K562 (cell line): ENCODE measurements around the gene RO60. TPM values are rescaled to one million over a fixed set of nuclear protein-coding genes. Genes with fewer than 3 reads are reported as not detected.
A peak's percentile ranks its signal among the peaks of the same experiment; 100 is the strongest.

Experiments
- ARID1B ChIP-seq: fragments of 450-650 bp; IDR thresholded peaks from 2 replicates; pipeline ENCODE4 v1.6.1; 2016; ENCODE audit warnings: antibody characterized with exemption, mild to moderate bottlenecking, inconsistent platforms
- ATF7 ChIP-seq: fragments of 450-650 bp; IDR thresholded peaks from 2 replicates; pipeline ENCODE4 v1.7.1; 2014; ENCODE audit warnings: mild to moderate bottlenecking, moderate library complexity
- BRD4 ChIP-seq: fragments of 200-600 bp; sonication (generic); IDR thresholded peaks from 2 replicates; pipeline ENCODE4 v1.6.1; 2017; ENCODE audit warnings: inconsistent platforms
- BRF1 ChIP-seq: IDR thresholded peaks from 3 replicates; pipeline ENCODE4 v1.6.1; 2011; ENCODE audit warnings: borderline replicate concordance, mild to moderate bottlenecking; ENCODE audit not compliant: insufficient read length; ENCODE audit errors: extremely low read depth
- CCNT2 ChIP-seq: IDR thresholded peaks from 2 replicates; pipeline ENCODE4 v1.6.1; 2011; ENCODE audit warnings: borderline replicate concordance, low read depth, mild to moderate bottlenecking, moderate library complexity, mixed read lengths, low read length; ENCODE audit not compliant: insufficient read length; ENCODE audit errors: extremely low read depth
- CTBP1 ChIP-seq: fragments of 450-650 bp; IDR thresholded peaks from 2 replicates; pipeline ENCODE4 v1.6.1; 2016; ENCODE audit warnings: borderline replicate concordance
- ETV6 ChIP-seq, 3 experiments: fragments of 150-350 bp in 1 of 3; sonication (generic) in 1 of 3; formaldehyde crosslinking in 1 of 3; IDR thresholded peaks; 2 replicates each; pipeline versions ENCODE4 v1.6.1 to v1.8.0; 2014 to 2022; ENCODE audit warnings: borderline replicate concordance in 2 of 3, low read depth in 2 of 3, antibody characterized with exemption in 1 of 3, low read length in 1 of 3, mild to moderate bottlenecking in 1 of 3, missing genetic modification reagents in 1 of 3
- FOXJ2 ChIP-seq: fragments of 200-800 bp; sonication (Bioruptor generic); IDR thresholded peaks from 2 replicates; pipeline ENCODE4 v1.6.1; 2016; ENCODE audit warnings: missing genetic modification characterization, missing compliant biosample characterization
- MLX ChIP-seq, 2 experiments: fragments of 450-650 bp in 1 of 2; sonication (generic) in 1 of 2; formaldehyde crosslinking; conservative IDR thresholded peaks; 2 replicates each; pipeline versions ENCODE4 v1.4.0 to v1.8.1; 2020 to 2022; ENCODE audit warnings: mild to moderate bottlenecking in 1 of 2, missing genetic modification reagents in 1 of 2
- NCOR1 ChIP-seq: fragments of 450-650 bp; IDR thresholded peaks from 2 replicates; pipeline ENCODE4 v1.6.1; 2016; ENCODE audit warnings: mild to moderate bottlenecking, moderate library complexity
- NFE2 ChIP-seq: IDR thresholded peaks from 2 replicates; pipeline ENCODE4 v1.6.1; 2014; ENCODE audit warnings: antibody characterized with exemption, low read depth
- OTX1 ChIP-seq: fragments of 450-650 bp; formaldehyde crosslinking; IDR thresholded peaks from 2 replicates; pipeline ENCODE4 v1.4.0; 2022; ENCODE audit warnings: mild to moderate bottlenecking
- RBM22 ChIP-seq: fragments of 200-400 bp; formaldehyde crosslinking; IDR thresholded peaks from 2 replicates; pipeline ENCODE4 v1.6.1; 2018; ENCODE audit warnings: low read length, low read depth; ENCODE audit not compliant: poor library complexity, severe bottlenecking
- SIX5 ChIP-seq, 2 experiments: IDR thresholded peaks; 2 replicates each; pipeline ENCODE4 v1.6.1; 2011; ENCODE audit warnings: low read length in 2 of 2, borderline replicate concordance in 1 of 2, low read depth in 1 of 2, mild to moderate bottlenecking in 1 of 2, moderate library complexity in 1 of 2; ENCODE audit not compliant: insufficient read depth in 1 of 2
- SMC3 ChIP-seq: conservative IDR thresholded peaks from 2 replicates; pipeline ENCODE4 v1.6.1; 2011; ENCODE audit warnings: low read depth, low read length, improper control_type of control experiment; ENCODE audit not compliant: insufficient read depth
- TBP ChIP-seq: optimal IDR thresholded peaks from 2 replicates; pipeline ENCODE3; 2011; ENCODE audit warnings: low read depth, low read length, improper control_type of control experiment
- ZBTB33 ChIP-seq: sonication (generic); formaldehyde crosslinking; IDR thresholded peaks from 2 replicates; pipeline ENCODE4 v1.8.1; 2023; ENCODE audit warnings: mild to moderate bottlenecking, missing genetic modification reagents
- ZNF24 ChIP-seq: fragments of 450-650 bp; IDR thresholded peaks from 2 replicates; pipeline ENCODE4 v1.6.1; 2016
- polyA plus RNA-seq, 8 experiments: library from polyadenylated mRNA; depleted of rRNA in 4 of 8; stranded (reverse) in 5 of 8; unstranded in 3 of 8; fragments of >200 nt; fragmentation: Nextera tagmentation in 2 of 8; fragmentation: Illumina TruSeq in 1 of 8; extraction: Ambion mirVana in 2 of 8; extraction: Trizol in 1 of 8; gene quantifications; 2 replicates each; pipeline versions ENCODE4 v1.2.1 to v1.2.3, GENCODE V29; 2011 to 2014; ENCODE audit warnings: inconsistent platforms in 1 of 8, missing spikeins in 1 of 8
- total RNA-seq, 7 experiments: library from RNA; depleted of rRNA in 6 of 7; stranded (reverse); fragments of >200 nt in 6 of 7; fragmentation: Illumina TruSeq in 2 of 7; extraction: Trizol in 2 of 7; gene quantifications; 2 replicates each; pipeline versions ENCODE4 v1.2.1 to v1.2.3, GENCODE V29; 2011 to 2021; ENCODE audit warnings: low replicate concordance in 1 of 7
- TF ChIP-seq, protein P1 (sequence below): sonication (generic); formaldehyde crosslinking; IDR thresholded peaks from 2 replicates; pipeline ENCODE4 v1.8.0; 2022; ENCODE audit warnings: mild to moderate bottlenecking, missing genetic modification reagents
- TF ChIP-seq, protein P2 (sequence below): sonication (generic); formaldehyde crosslinking; IDR thresholded peaks from 2 replicates; pipeline ENCODE4 v1.8.0; 2022; ENCODE audit warnings: mild to moderate bottlenecking, missing genetic modification reagents, borderline replicate concordance

RO60 gene
- total and polyA plus RNA-seq, 9 of the 15 experiments (the other 6 are each of a cell fraction or from before 2014, with no cell fraction given) = 24.9 to 187 (median 101) TPM

GRCh38 chr1:193059282-193060114, at the start of gene RO60, which contains the start of gene UCHL5 (continued):
- peak; percentile 43 to 44; a peak in 3 of 4 replicates for TF ChIP-seq SIX5 (IDR thresholded peaks at IDR 0.05; ENCODE audit: borderline replicate concordance in 1 of 2, insufficient read depth in 1 of 2, low read depth in 1 of 2, low read length in 2 of 2)
- TF ChIP-seq NFE2 = peak; percentile 66
- peak; percentile 55; the same call in 1 of the 2 replicates for TF ChIP-seq ARID1B
- TF ChIP-seq ATF7 = peak; percentile 96
- TF ChIP-seq CCNT2 = peak; percentile 97
- peak; percentile 26; the same call in 1 of the 2 replicates for TF ChIP-seq FOXJ2 (tag)
- TF ChIP-seq BRF1 = no peak
- peak; percentile 68 for TF ChIP-seq NCOR1
- TF ChIP-seq BRD4 = peak; percentile 15; the same call in 1 of the 2 replicates
- 0 out of 2 replicates have a peak, but pooled peaks have one; percentile 8 for TF ChIP-seq SMC3
- peak; percentile 74; the same call in 1 of the 2 replicates for TF ChIP-seq ZNF24
- no peak; the same call in none of the 2 replicates for TF ChIP-seq OTX1 (CRISPR knock-in tag)
- peak; percentile 68 for TF ChIP-seq ZBTB33
- peak in 1 of 2 experiments; percentile 63; a peak in 1 of 4 replicates for TF ChIP-seq MLX (CRISPR knock-in tag; conservative IDR thresholded peaks at IDR 0.05)
- TF ChIP-seq ETV6 (IDR thresholded peaks at IDR 0.05; ENCODE audit: borderline replicate concordance in 1 of 2, low read depth in 2 of 2, low read length in 1 of 2) = peak; percentile 34 to 77; a peak in 1 of 4 replicates
- TF ChIP-seq ETV6 (CRISPR knock-in tag; IDR thresholded peaks at IDR 0.05; ENCODE audit: borderline replicate concordance) = peak; percentile 93
- peak; percentile 19 for TF ChIP-seq RBM22
- TF ChIP-seq, protein P1, sequence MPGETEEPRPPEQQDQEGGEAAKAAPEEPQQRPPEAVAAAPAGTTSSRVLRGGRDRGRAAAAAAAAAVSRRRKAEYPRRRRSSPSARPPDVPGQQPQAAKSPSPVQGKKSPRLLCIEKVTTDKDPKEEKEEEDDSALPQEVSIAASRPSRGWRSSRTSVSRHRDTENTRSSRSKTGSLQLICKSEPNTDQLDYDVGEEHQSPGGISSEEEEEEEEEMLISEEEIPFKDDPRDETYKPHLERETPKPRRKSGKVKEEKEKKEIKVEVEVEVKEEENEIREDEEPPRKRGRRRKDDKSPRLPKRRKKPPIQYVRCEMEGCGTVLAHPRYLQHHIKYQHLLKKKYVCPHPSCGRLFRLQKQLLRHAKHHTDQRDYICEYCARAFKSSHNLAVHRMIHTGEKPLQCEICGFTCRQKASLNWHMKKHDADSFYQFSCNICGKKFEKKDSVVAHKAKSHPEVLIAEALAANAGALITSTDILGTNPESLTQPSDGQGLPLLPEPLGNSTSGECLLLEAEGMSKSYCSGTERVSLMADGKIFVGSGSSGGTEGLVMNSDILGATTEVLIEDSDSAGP (CRISPR knock-in tag) = no peak; the same call in 1 of the 2 replicates
- TF ChIP-seq CTBP1 = peak; percentile 89
- TF ChIP-seq, protein P2, sequence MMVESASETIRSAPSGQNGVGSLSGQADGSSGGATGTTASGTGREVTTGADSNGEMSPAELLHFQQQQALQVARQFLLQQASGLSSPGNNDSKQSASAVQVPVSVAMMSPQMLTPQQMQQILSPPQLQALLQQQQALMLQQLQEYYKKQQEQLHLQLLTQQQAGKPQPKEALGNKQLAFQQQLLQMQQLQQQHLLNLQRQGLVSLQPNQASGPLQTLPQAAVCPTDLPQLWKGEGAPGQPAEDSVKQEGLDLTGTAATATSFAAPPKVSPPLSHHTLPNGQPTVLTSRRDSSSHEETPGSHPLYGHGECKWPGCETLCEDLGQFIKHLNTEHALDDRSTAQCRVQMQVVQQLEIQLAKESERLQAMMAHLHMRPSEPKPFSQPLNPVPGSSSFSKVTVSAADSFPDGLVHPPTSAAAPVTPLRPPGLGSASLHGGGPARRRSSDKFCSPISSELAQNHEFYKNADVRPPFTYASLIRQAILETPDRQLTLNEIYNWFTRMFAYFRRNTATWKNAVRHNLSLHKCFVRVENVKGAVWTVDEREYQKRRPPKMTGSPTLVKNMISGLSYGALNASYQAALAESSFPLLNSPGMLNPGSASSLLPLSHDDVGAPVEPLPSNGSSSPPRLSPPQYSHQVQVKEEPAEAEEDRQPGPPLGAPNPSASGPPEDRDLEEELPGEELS (CRISPR knock-in tag) = peak; percentile 92
- peak; percentile 86 for TF ChIP-seq TBP
